Adipose tissue (tissue), 3 donors: ENCODE results near the gene AK3. TPM values are rescaled to one million over a fixed set of nuclear protein-coding genes. Genes with fewer than 3 reads are reported as not detected.
"Not testable (repeated sequence)": the region's sequence is repeated elsewhere in the genome, so short reads cannot be mapped to it uniquely, and the experiment has no call there.

Experiments used
- H3K27ac ChIP-seq: one replicate; pipeline ENCODE4 v1.5.1; 2013; ENCODE audit warnings: low read depth, low read length
- WGBS, 3 donors: extraction: QIAGEN DNeasy Blood & Tissue Kit; methylation state at CpG; one replicate each; pipeline ENCODE4 v1.1.7; 2013; 5-methylcytosine and 5-hydroxymethylcytosine counted together
- polyA plus RNA-seq, 3 donors: library from polyadenylated mRNA; stranded (reverse); fragments of 200-250 nt; gene quantifications; one replicate each; pipeline ENCODE4 v1.2.3, GENCODE V29; 2013
- donor health status: healthy with polysubstance abuse.
- donor health status: Bipolar disorder and iron deficiency.
- donor health status: healthy.

AK3 gene
- polyA plus RNA-seq, 3 donors = 18.0 to 56.5 (median 49.0) TPM

- peak within 1 kb of the TSS; percentile 73 for H3K27ac ChIP-seq
- WGBS, 3 donors = 0% methylated on average over 65 to 66 of the region's 66 CpGs
Measured at GRCh38 chr9:4679268-4680172, 61.5 kb downstream of the AK3 start, which contains the start of gene CDC37L1. Gene CDC37L1 (plus strand): TSS chr9:4679569. CDS start chr9:4679768, 199 bp downstream.

GRCh38 chr9:4678679-4679267 is 62.2 kb downstream of the AK3 start:
- H3K27ac ChIP-seq = peak overlapping the region; percentile 73
- 0 to 1% (median 1%) methylated on average over 16 of the region's 16 CpGs for WGBS, 3 donors

- 65 to 98% (median 78%) methylated on average over 3 of the region's 3 CpGs for WGBS, 3 donors
- no peak overlapping the region for H3K27ac ChIP-seq
Measured at GRCh38 chr9:4677392-4677791, 63.6 kb downstream of the AK3 start.

- H3K27ac ChIP-seq = no peak overlapping the region
Measured at GRCh38 chr9:4674783-4675182, 66.2 kb downstream of the AK3 start.

- H3K27ac ChIP-seq = no peak overlapping the region
- 94 to 100% (median 96%) methylated on average over 1 of the region's 1 CpG for WGBS, 3 donors
Measured at GRCh38 chr9:4671737-4672136, 69.3 kb downstream of the AK3 start.

- 73 to 96% (median 75%) methylated on average over 3 of the region's 3 CpGs for WGBS, 3 donors
- H3K27ac ChIP-seq = no peak overlapping the region
Measured at GRCh38 chr9:4670591-4670990, 70.4 kb downstream of the AK3 start.

GRCh38 chr9:4669890-4670289 is 71.1 kb downstream of the AK3 start:
- H3K27ac ChIP-seq = no peak overlapping the region

GRCh38 chr9:4668604-4669003 is 72.4 kb downstream of the AK3 start:
- no peak overlapping the region for H3K27ac ChIP-seq
- 70 to 87% (median 74%) methylated on average over 2 of the region's 2 CpGs for WGBS, 3 donors

- 96 to 100% (median 98%) methylated on average over 1 of the region's 1 CpG for WGBS, 3 donors
- H3K27ac ChIP-seq = no peak overlapping the region
Measured at GRCh38 chr9:4667681-4668080, 73.3 kb downstream of the AK3 start.

GRCh38 chr9:4666042-4666699 is 74.8 kb downstream of the AK3 start, which contains the start of gene SPATA6L:
Gene SPATA6L (minus strand): TSS chr9:4666480. CDS start chr9:4666250, 230 bp downstream.
- WGBS, 3 donors = 1% methylated on average over 36 of the region's 36 CpGs
- no peak within 1 kb of the TSS for H3K27ac ChIP-seq

- H3K27ac ChIP-seq = no peak overlapping the region
- 40 to 66% (median 60%) methylated on average over 2 of the region's 2 CpGs for WGBS, 3 donors
Measured at GRCh38 chr9:4665357-4665756, 75.6 kb downstream of the AK3 start.

- 54 to 90% (median 89%) methylated on average over 3 of the region's 3 CpGs for WGBS, 3 donors
- H3K27ac ChIP-seq = no peak overlapping the region
Measured at GRCh38 chr9:4663956-4664355, 77.0 kb downstream of the AK3 start.

- peak overlapping the region; percentile 7 for H3K27ac ChIP-seq
- WGBS, 3 donors = 30 to 67% (median 63%) methylated on average over 13 of the region's 13 CpGs
Measured at GRCh38 chr9:4662989-4663792, 77.8 kb downstream of the AK3 start.

- 2 to 4% (median 3%) methylated on average over 61 to 70 of the region's 70 CpGs for WGBS, 3 donors
- H3K27ac ChIP-seq = peak within 1 kb of the TSS; percentile 7
Measured at GRCh38 chr9:4662108-4662988, 78.7 kb downstream of the AK3 start, which contains the start of gene PLPP6. Gene PLPP6 (plus strand): TSS chr9:4662294. CDS start chr9:4662376, 82 bp downstream.

- peak overlapping the region; percentile 7 for H3K27ac ChIP-seq
- 4 to 12% (median 6%) methylated on average over 5 of the region's 5 CpGs for WGBS, 3 donors
Measured at GRCh38 chr9:4661611-4662010, 79.4 kb downstream of the AK3 start.

- WGBS, 3 donors = 90 to 92% (median 90%) methylated on average over 1 of the region's 1 CpG
- H3K27ac ChIP-seq = no peak overlapping the region
Measured at GRCh38 chr9:4661165-4661564, 79.8 kb downstream of the AK3 start.

- not testable (repeated sequence) for H3K27ac ChIP-seq
- WGBS, 3 donors = 83 to 88% (median 87%) methylated on average over 4 of the region's 5 CpGs
Measured at GRCh38 chr9:4660665-4661064, 80.3 kb downstream of the AK3 start.
